HL-60/S4 (cell line): ENCODE results near the gene IARS2.
"Not testable (repeated sequence)": the region's sequence is repeated elsewhere in the genome, so short reads cannot be mapped to it uniquely, and the experiment has no call there.

Experiments
- in situ Hi-C: fragments of 300-500 bp; cut with MboI; formaldehyde crosslinking; loops from 2 replicates; pipeline ENCODE4 v1.14.3; 2022; ENCODE audit warnings: low sequenced_read_pairs

Gene IARS2

DNA sequence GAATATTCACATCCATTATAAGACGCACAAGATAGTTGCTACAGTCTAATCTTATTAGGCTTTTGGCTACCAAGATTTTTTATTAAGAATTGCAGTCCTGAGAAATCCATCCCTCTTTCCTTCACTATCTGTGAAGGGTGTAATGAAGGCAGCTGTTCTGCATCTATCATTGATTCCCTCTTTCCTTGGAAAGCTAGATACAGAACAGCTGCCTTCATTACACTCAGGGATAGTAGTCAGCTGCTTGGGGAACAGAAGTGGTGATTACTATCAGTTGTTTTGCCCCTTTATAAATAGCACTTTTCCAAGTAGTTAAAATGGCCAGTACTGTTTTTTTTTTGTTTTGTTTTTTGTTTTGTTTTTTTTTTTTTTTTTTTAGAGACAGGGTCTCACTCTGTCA, 70.2 kb downstream of the IARS2 start:
- in situ Hi-C loops, result no loop called here

DNA sequence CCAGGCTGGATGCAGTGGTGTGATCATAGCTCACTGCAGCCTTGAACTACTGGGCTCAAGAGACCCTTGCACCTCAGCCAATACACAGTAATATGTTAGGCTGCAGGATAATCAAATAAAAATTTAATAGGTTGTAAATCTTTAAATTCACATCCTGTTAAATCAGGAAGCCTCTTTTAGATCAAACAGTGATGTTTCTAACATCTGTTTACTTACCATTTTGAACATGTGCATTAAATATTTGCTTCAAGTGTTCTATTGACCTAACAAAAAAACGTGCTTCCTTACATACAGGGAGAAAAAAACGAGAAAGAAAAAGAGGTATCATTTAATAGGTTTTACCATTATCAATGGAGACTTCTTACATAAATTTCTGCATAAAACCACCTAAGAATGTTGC, 70.6 kb downstream of the IARS2 start:
- in situ Hi-C loops, result no loop called here

DNA sequence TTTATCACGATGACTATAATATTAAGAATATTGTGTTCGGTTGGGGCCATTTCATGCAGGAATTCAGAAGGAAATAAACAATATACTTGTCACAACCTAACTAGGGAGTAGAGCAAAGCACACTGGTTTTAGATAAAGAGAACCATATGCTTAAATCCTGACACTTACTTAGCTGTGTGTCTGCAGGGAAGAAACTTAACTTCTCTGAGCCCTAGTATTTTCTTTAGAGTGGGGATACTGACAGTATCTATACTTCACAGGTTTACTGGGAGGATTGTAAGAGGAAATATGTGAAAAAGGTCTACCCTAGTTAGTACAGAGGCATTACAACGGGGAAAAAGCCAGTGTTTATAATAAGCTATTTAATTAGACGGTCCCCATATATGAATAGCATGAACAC, 72.9 kb downstream of the IARS2 start:
- in situ Hi-C loops, result no loop called here

DNA sequence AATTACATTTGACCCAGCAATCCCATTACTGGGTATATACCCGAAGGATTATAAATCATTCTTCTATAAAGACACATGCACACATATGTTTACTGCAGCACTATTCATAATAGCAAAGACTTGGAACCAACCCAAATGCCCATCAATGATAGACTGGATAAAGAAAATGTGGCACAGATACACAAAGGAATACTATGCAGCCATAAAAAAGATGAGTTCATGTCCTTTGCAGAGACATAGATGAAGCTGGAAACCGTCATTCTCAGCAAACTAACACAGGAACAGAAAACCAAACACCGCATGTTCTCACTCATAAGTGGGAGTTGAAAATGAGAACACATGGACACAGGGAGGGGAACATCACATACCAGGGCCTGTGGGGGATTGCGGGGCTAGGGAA, 76.0 kb downstream of the IARS2 start:
- in situ Hi-C loops, result not testable (repeated sequence)

DNA sequence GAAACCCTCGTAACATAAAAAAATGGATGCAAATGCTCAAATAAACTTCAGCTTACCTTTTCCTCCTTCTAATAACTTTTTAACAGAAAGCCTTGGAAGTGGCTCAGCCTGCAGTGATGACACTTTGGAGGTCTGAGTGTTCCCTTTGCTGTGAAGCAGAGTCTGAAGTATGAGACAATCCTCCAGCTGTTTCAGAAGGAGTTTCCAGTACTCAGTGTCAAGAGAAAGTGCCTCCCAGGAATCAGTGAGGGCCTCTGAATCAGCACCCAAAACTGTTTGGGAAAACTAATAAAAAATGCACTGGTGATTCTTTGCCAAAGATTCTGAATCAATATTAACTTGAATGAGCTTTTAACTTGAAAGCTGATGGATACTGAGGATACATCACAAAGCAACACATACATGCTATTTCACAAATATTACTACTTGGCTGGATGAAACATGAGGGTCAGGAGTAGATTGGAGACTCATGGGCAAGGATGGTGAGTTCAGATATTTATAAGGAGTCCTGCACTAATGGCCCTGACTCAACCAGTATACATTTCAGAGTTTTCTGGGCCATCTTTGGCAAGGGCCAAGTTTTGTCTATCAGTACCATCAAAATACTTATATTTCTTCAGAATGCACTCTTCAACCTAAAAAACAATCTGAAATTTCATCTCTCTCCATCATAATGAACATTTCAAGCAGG, 77.0 kb downstream of the IARS2 start:
- in situ Hi-C loops, result no loop called here

DNA sequence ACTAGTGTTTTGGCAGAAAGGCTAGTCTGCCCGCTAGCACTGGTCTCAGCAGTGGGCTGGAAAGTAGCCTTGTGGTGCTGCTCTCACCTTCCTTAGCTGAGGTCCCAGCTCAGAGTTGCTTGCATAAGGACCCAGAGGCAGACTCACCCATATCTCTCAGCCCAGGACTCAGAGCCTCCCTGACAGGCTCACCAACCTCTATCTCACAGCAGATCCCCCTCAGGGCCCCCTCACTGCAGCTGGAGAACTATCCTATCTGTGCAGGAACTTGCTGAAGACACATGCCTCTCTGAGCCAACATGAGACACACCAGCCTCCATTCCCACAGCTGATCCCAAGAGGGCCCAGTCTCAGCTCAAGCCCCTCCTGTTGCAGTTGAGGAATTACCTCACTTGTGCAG, 82.6 kb downstream of the IARS2 start:
- in situ Hi-C loops, result no loop called here

DNA sequence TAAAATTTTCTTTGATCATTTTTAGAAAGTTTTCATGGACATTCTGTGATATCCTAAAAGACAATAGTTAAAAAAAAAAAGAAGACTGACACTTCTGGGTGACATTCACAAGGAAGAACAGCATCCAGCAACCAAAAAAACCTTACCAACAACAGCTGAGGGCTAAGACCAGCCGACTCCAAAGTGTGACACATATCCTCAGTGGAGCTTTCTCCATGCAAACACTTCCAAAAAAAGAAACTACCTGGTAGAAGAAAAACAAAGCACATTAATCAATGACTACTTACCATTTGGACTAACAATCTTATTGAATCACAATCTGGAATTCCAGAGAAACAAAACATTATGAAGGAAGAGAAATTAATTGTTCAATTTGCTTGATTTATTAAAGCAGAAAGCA, 88.2 kb downstream of the IARS2 start:
- in situ Hi-C loops, result no loop called here

DNA sequence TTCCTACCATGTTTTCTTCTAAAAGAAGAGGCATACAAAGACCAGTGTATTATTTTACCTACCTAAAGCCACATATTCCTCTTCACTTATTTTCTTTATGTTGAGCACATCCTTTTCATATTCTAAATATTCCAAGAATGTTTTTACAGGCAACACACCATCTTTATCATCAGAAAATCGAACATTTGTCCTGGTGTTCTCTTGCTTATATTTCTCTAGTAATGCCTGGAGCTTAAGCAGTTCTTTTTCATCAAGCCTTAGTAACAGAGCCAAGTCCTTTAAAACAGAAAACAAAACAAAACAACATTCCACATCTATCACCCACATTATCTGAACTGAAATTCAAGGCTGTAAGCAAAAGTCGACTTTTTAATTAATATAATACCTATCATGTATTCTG, 88.7 kb downstream of the IARS2 start:
- in situ Hi-C loops, result no loop called here

DNA sequence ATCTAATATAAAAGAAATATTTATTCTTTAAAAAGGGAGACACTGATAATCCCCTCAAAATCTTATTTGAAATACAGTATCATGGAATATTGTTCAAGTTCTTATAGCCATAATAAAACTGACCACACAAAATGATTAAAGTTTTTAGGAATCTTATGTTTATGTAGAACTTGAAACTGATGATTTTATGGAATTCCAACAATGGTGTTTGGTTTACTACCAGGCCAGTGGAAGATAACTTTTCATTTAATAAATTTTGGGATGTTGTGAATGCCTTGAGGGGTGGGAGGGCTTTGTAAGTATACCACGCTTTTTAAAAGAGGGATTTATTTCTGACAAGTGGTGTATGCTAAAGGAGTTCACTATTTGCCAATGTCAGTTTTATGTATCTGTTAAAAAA, 90.6 kb downstream of the IARS2 start:
- in situ Hi-C loops, result no loop called here

DNA sequence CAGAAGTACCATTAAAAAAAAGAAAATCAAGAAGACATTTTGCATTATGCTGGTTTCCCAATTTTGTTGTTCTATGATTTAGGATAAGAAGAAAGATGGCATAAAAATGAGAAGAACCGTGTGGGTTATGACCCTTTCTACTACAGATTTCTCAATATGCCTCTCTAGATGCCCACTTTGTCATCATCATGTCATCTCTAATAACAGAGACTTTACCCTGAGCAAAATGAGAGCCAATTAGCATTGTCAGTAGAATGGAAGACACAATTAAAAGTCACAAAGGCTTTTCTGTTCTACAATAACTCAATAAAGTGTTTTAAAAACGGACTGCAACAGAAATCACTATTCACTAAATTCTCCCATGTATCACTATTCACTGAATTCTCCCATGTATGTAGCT, 92.8 kb downstream of the IARS2 start:
- in situ Hi-C loops, result no loop called here

DNA sequence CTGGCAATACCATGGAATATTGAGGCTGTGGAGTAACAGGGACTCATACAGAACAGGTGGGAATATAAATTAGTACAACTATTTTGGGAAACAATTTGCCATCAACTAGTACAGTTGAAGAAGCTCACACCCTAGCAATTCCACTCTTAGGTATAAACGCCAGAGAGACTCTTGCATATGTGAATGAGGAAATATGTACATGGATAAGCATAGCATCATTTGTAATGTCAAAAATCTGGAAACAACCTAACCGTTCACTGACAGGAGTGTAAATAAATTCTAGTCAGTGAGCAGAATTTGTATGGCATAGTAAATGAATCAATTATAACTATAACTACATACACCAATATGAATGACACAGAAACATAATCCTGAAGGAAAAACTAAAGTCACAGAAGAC, 94.6 kb downstream of the IARS2 start:
- in situ Hi-C loops, result no loop called here

DNA sequence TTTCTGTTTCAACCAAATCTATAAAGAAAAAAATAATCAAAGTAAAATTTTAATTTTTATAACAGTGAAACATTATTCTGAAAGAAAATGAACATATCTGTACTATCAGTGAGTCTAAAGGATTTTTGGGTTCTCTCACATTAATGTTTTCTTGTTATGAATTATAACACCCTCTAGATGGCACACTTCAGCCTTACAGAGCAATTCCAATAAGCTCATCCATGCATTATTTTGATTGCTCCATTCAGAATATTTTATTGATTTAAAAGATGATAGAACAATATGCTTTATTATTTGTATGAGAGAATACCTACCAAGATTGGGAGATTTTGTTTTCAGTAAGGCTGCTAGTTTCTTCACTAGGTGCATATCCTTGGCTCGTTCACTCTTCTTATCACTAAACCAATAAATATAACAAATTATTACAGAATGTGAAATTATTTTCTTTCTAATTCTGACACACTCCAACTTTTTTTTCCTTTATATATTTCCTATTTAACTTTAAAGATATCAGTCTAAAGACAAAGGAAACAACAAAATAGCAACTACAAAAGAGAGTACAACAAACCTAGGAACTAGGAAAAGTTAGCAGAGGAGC, 95.9 kb downstream of the IARS2 start:
- in situ Hi-C loops, result no loop called here

DNA sequence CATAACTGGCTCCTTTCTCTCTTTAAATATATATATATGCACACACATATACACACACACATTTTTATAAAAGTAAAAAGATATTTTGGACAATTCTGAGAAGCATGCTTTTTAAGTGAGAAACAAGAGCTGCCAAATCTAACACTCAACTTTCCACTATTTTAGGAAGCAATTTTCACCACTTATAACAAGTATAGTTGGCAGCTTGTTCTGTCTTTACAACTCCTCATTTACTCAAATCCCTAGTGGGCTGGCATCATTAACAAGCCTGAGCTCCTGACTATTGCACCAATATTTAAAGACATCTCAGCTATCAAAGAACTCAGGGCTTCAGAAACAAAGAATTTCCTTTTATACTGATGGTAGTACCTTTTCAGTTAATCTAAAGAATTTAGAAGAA, 101.8 kb downstream of the IARS2 start:
- in situ Hi-C loops, result no loop called here
